Effector memory CD8-positive, alpha-beta T cell (primary cell): Measurements from ENCODE around the gene WASF1.
"Not testable (repeated sequence)": the region's sequence is repeated elsewhere in the genome, so short reads cannot be mapped to it uniquely, and the experiment has no call there.

Experiments used
- ATAC-seq: fragments of 150-1000 bp; cut with Tn5 transposase; replicated peaks from 2 replicates; pipeline ENCODE4 v1.10.0; 2021; ENCODE audit warnings: mild to moderate bottlenecking, moderate library complexity
- DNase-seq, 3 experiments: peaks; one replicate each; pipeline ENCODE4 v3.0.0; 2021
- H3K27ac Mint-ChIP-seq, 2 donors: one replicate each; pipeline ENCODE4 v1.8.0; 2022; ENCODE audit warnings: mild to moderate bottlenecking in 2 of 2, mixed read lengths in 2 of 2, moderate library complexity in 2 of 2
- H3K27me3 Mint-ChIP-seq, 2 donors: one replicate each; pipeline ENCODE4 v1.8.0; 2022; ENCODE audit warnings: mixed read lengths in 2 of 2
- H3K36me3 Mint-ChIP-seq: one replicate; pipeline ENCODE4 v1.8.0; 2022; ENCODE audit warnings: mild to moderate bottlenecking, moderate library complexity, mixed read lengths; ENCODE audit not compliant: insufficient read depth
- H3K4me1 Mint-ChIP-seq, 2 donors: one replicate each; pipeline ENCODE4 v1.8.0; 2022; ENCODE audit warnings: low read depth in 2 of 2, mixed read lengths in 2 of 2
- H3K4me3 Mint-ChIP-seq, 2 donors: one replicate each; pipeline ENCODE4 v1.8.0; 2022; ENCODE audit warnings: mild to moderate bottlenecking in 2 of 2, mixed read lengths in 2 of 2, moderate library complexity in 2 of 2
- H3K9me3 Mint-ChIP-seq, 2 donors: one replicate each; pipeline ENCODE4 v1.8.0; 2022; ENCODE audit warnings: mixed read lengths in 2 of 2

The WASF1 gene

DNA sequence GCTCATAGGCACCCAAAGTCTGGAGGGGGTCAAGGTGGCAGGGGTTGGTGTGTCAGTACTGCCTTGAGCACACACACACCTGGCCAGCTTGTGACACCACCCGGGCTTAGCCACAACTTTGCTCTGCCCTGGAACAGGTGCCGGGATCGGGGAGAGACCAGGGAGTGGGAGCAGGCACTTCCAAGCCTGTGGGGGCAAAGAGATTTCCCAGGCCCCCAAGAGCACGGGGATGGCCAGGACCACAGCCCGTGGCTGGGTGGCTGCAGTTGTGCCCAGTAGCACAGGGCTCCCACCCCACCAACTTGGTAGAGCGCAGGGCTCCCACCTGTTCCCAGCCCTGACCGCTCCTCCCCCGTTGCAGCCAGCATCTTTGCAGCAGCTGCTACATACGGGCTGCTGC lies 40.4 kb downstream of the WASF1 start:
- Mint-ChIP-seq H3K4me1 (no peaks in the 10 kb centered on the region), H3K4me3 (no peak overlapping the region), H3K36me3 (no peaks in the 10 kb centered on the region), H3K9me3 (peaks cover 0 to 1% of the 10 kb centered on the region in 2 donors), H3K27ac (no peak overlapping the region), H3K27me3 (peaks cover 54 to 66% of the 10 kb centered on the region in 2 donors)
- ATAC-seq: no peak
- DNase-seq: no peak

DNA sequence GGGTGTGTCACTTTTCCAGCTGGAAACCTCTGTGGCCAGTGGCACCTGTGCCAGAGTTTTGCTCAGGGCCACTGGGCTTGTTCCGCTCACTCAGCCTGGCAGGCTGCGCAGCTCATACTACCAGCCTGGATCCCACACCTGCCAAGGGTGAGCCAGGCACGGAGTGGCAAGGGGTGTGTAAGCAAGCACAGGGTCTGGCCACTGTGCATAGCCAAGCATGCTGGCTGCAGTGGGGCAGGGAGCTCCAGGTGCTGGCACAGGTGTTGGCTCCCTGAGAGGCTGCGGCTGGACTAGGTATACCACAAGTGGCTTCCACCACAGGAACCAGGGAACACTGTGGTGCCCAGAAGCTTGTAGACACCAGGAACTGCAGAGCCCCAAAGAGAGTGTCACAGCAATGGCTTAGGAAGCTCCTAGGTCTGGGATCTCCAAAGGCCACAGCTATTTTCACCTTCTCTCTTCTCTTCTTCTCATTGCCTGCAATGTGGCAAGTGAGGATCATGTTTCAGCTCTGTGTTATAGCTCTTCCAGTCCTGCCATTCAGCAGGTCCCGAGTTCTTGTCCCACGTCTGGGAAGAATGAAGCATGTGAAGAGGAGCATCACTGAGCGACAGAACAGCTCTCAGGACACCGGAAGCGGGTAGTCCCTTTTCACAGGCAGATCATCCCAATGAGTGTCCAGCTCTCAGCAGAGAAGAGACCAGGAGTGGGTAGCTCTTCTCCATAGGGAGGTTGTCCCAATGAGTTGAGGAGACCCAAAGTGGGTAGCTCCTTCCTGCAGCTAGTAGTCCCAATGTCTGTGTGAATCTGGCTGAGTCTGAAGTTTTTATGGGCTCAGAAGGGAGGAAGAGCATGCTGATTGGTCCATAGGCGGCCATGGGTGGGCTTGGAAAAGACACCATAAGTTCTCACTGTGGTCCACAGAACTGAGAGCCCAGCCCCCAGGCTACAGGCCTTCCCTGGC lies 41.3 kb downstream of the WASF1 start:
- H3K27me3 Mint-ChIP-seq: peaks cover 60 to 69% of the 10 kb centered on the region in 2 donors
- no peaks in the 10 kb centered on the region for H3K4me1 Mint-ChIP-seq
- no peak overlapping the region for H3K4me3 Mint-ChIP-seq
- no peak overlapping the region for H3K27ac Mint-ChIP-seq
- DNase-seq (no peak), ATAC-seq (no peak)
- peaks cover 0 to 1% of the 10 kb centered on the region in 2 donors for H3K9me3 Mint-ChIP-seq
- no peaks in the 10 kb centered on the region for H3K36me3 Mint-ChIP-seq

GRCh38 chr6:110130362-110130761 lies 49.1 kb downstream of the WASF1 start:
- ATAC-seq (no peak), DNase-seq (no peak)
- H3K36me3 Mint-ChIP-seq: no peaks in the 10 kb centered on the region
- no peak overlapping the region for H3K27ac Mint-ChIP-seq
- peaks cover 0 to 2% of the 10 kb centered on the region in 2 donors for H3K9me3 Mint-ChIP-seq
- H3K4me1 Mint-ChIP-seq: no peaks in the 10 kb centered on the region
- peaks cover 8 to 29% of the 10 kb centered on the region in 2 donors for H3K27me3 Mint-ChIP-seq
- H3K4me3 Mint-ChIP-seq: no peak overlapping the region

DNA sequence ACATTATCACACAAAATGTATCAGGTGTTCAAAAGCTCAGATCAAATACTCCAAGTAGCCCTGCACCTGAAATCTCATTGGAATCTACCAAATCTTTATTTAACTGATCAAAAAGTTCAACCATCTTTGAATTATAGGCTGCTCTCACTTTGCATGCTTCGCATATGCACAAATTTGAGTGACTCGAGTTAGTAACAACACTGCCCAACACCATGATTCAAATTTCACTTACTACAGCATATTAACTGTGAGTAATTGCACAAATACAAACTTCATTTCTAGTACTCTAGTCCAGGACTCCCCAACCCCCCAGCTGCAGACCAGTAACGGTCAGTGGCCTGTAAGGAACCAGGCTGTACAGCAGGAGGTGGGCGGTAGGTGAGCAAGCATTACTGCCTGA lies 51.1 kb downstream of the WASF1 start:
- ATAC-seq (no peak), DNase-seq (no peak)
- H3K36me3 Mint-ChIP-seq: peaks cover 4% of the 10 kb centered on the region
- H3K4me3 Mint-ChIP-seq: no peak overlapping the region
- H3K27ac Mint-ChIP-seq: no peak overlapping the region
- H3K4me1 Mint-ChIP-seq: no peaks in the 10 kb centered on the region
- H3K9me3 Mint-ChIP-seq: peaks cover 0 to 2% of the 10 kb centered on the region in 2 donors
- H3K27me3 Mint-ChIP-seq: peaks cover 0 to 11% of the 10 kb centered on the region in 2 donors

DNA sequence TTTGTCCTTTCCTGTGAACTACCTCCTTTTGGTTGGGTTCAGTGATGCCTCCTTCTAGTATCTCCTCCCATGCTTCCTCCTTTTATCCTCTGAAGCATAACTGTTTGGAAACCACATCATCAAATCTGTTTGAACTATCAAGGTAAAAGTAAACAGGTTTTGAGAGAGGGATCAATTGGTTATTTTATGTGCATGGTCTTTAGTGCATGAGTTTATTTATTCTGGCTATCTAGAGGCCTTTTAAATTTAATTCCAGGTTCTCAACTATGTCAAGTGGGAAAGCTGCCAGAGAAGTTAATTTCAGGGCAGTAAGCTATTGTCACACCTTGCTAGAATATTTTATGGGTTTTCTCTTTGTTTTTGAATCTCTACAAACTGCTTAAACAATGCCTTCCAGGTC lies 54.1 kb downstream of the WASF1 start:
- H3K9me3 Mint-ChIP-seq: no peaks in the 10 kb centered on the region
- ATAC-seq: no peak
- no peaks in the 10 kb centered on the region for H3K4me1 Mint-ChIP-seq
- DNase-seq: no peak
- H3K36me3 Mint-ChIP-seq: peaks cover 4% of the 10 kb centered on the region
- H3K4me3 Mint-ChIP-seq: no peak overlapping the region
- no peak overlapping the region for H3K27ac Mint-ChIP-seq
- peaks cover 0 to 5% of the 10 kb centered on the region in 2 donors for H3K27me3 Mint-ChIP-seq

DNA sequence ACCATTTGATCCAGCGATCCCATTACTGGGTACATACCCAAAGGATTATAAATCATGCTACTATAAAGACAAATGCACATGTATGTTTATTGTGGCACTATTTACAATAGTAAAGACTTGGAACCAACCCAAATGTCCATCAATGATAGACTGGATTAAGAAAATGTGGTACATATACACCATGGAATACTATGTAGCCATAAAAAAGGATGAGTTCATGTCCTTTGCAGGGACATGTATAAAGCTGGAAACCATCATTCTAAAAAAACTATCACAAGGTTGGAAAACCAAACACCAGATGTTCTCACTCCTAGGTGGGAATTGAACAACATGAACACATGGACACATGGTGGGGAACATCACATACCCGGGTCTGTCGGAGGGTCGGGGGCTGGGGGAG lies 57.8 kb downstream of the WASF1 start:
- ATAC-seq, H3K9me3 Mint-ChIP-seq, H3K27ac Mint-ChIP-seq, DNase-seq, H3K4me1 Mint-ChIP-seq, H3K36me3 Mint-ChIP-seq, H3K4me3 Mint-ChIP-seq: not testable (repeated sequence)
- H3K27me3 Mint-ChIP-seq: peaks cover 0 to 24% of the 10 kb centered on the region in 2 donors

DNA sequence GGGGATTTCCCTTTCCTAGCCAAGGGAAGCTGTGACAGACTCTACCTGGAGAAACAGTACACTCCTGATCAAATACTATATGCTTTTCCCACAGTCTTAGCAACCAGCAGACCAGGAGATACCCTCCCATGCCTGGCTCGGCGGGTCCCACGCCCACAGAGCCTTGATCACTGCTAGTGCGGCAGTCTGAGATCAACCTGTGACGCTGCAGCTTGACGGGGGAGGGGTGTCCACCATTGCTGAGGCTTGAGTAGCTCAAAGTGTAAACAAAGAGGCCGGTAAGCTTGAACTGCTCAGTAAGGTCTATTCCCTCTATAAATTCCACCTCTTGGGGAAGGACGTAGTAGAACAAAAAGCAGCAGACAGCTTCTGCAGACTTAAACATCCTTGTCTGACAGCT lies 63.2 kb downstream of the WASF1 start:
- ATAC-seq (no peak), DNase-seq (no peak)
- Mint-ChIP-seq H3K4me3 (no peak overlapping the region), H3K27me3 (peaks cover 19 to 42% of the 10 kb centered on the region in 2 donors), H3K9me3 (no peaks in the 10 kb centered on the region), H3K36me3 (no peaks in the 10 kb centered on the region), H3K4me1 (no peaks in the 10 kb centered on the region), H3K27ac (no peak overlapping the region)

DNA sequence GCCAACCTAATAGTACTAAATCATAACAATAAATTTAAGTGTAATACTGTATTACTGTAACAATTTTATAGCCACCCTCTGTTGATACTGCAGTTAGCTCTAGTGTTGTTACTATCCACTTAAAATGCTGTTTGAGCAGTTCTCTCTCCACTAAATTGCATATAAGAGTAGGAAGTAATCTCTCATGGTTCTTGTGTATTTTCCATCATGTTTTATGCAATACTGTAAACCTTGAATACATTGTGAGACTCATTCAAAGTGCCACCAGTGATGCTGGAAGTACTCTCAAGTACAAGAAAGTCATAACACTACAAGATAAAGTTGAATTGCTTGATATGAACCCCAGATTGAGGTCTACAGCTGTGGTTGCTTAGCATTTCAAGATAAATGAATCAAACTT lies 65.5 kb downstream of the WASF1 start:
- H3K27ac Mint-ChIP-seq: no peak overlapping the region
- peaks cover 31 to 32% of the 10 kb centered on the region in 2 donors for H3K27me3 Mint-ChIP-seq
- no peak overlapping the region for H3K4me3 Mint-ChIP-seq
- no peaks in the 10 kb centered on the region for H3K9me3 Mint-ChIP-seq
- no peaks in the 10 kb centered on the region for H3K36me3 Mint-ChIP-seq
- H3K4me1 Mint-ChIP-seq: no peaks in the 10 kb centered on the region
- no peak for DNase-seq
- ATAC-seq: no peak

DNA sequence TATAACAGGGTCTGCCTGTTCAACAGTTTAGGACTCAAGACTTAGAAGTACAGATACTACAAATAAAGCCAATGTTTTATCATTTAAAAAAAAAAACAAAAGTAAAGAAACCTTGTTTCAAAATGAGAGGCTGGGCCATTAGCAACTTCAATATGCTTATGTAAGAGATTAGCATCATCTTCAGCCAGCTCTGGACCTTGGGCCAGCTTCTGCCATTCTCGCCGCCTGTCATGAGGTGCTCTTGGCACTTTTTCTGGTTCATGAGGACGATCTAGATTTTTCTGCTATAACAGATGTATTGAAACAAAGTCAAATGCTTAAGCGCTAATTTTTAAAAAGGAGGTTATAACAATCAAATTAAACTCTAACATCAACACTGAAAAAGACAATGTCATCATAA lies 74.2 kb downstream of the WASF1 start:
- DNase-seq (no peak), ATAC-seq (no peak)
- H3K4me3 Mint-ChIP-seq: no peak overlapping the region
- H3K27me3 Mint-ChIP-seq: peaks cover 7 to 29% of the 10 kb centered on the region in 2 donors
- no peaks in the 10 kb centered on the region for H3K4me1 Mint-ChIP-seq
- H3K36me3 Mint-ChIP-seq: no peaks in the 10 kb centered on the region
- H3K27ac Mint-ChIP-seq: no peak overlapping the region
- no peaks in the 10 kb centered on the region for H3K9me3 Mint-ChIP-seq

GRCh38 chr6:110103260-110103659 lies 76.2 kb downstream of the WASF1 start:
- Mint-ChIP-seq H3K27ac (no peak overlapping the region), H3K9me3 (no peaks in the 10 kb centered on the region), H3K27me3 (peaks cover 0 to 18% of the 10 kb centered on the region in 2 donors), H3K36me3 (no peaks in the 10 kb centered on the region), H3K4me3 (no peak overlapping the region), H3K4me1 (no peaks in the 10 kb centered on the region)
- DNase-seq: no peak
- ATAC-seq: no peak

DNA sequence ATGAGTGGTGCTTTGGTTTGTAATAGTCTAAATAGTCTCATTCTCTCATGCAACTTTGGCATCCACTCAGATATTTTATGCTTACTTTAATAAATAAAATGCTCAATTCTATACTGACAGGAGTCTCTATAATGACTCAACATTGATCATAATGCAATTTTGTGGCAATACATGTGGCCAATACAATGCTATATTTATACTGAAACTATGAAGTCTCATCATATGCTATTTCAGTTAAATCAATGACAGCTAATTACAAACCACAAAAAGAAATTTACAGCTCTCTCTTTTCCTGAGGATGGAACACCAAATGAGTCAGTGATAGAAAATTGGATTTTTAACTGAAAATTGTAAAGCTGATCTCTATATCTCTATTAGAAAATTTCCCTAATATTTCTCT lies 77.1 kb downstream of the WASF1 start:
- Mint-ChIP-seq H3K36me3 (no peaks in the 10 kb centered on the region), H3K9me3 (no peaks in the 10 kb centered on the region), H3K4me1 (no peaks in the 10 kb centered on the region), H3K27me3 (peaks cover 0 to 20% of the 10 kb centered on the region in 2 donors), H3K27ac (no peak overlapping the region), H3K4me3 (no peak overlapping the region)
- DNase-seq (no peak), ATAC-seq (no peak)

DNA sequence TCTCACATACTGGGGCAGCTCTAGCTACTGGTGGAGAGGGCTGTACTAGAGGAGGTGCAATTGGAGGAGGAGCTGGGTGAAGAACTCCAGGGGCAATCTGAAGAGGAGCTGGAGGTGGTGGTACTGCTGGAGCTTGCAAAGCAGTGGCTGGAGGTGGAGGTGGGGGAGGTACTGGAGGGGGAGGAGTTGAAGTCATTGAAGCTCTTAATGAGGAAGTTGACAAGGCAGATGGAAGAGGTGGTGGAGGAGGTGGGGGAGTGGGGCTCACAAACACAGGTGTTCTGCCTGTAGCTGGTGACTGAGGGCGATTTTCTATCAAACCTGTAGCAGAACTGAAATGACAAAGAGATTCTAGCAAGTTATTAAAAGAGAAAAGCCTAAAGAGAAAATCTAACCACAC lies 77.6 kb downstream of the WASF1 start:
- Mint-ChIP-seq H3K27me3 (peaks cover 0 to 25% of the 10 kb centered on the region in 2 donors), H3K27ac (no peak overlapping the region), H3K4me1 (no peaks in the 10 kb centered on the region), H3K36me3 (no peaks in the 10 kb centered on the region), H3K9me3 (no peaks in the 10 kb centered on the region), H3K4me3 (no peak overlapping the region)
- DNase-seq (no peak), ATAC-seq (no peak)

DNA sequence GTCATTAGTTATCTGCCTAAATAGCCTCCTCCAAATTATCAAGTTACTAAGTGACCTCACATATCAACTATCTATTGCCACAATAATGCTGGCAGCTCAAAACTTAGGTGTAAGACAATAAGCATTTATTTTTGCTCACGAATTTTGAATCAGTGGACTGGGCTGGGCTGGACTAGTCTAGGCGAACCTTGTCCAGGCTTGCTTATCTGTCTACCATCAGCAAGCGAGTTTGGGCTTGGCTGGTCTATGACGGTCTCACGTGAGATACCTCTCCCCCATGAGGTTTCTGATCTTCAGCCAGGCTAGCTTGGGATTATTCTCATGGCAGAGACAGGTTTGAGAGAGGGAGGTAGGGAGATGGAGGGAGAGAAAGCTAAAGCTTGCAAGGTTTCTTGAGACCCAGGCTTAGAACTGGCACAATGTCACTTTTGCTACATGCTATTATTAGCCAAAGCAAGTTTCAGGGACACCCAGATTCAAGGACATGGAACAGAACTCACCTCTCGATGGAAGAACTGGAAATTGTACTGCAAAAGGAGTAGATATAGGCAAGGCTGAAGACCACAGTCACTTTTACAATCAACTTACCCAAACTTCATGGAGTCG lies 80.9 kb downstream of the WASF1 start:
- DNase-seq (no peak), ATAC-seq (no peak)
- Mint-ChIP-seq H3K36me3 (no peaks in the 10 kb centered on the region), H3K4me1 (no peaks in the 10 kb centered on the region), H3K27ac (no peak overlapping the region), H3K9me3 (no peaks in the 10 kb centered on the region), H3K27me3 (peaks cover 0 to 20% of the 10 kb centered on the region in 2 donors), H3K4me3 (no peak overlapping the region)

- Mint-ChIP-seq H3K27ac (no peak overlapping the region), H3K4me3 (no peak overlapping the region)
Measured at GRCh38 chr6:110097443-110097842, 82.0 kb downstream of the WASF1 start.

More at GRCh38 chr6:110097443-110097842, 82.0 kb downstream of the WASF1 start:
- no peak for DNase-seq
- Mint-ChIP-seq H3K27me3 (peaks cover 0 to 20% of the 10 kb centered on the region in 2 donors), H3K9me3 (no peaks in the 10 kb centered on the region), H3K36me3 (no peaks in the 10 kb centered on the region), H3K4me1 (no peaks in the 10 kb centered on the region)
- no peak for ATAC-seq
